Gastroesophageal sphincter (tissue), 3 donors: Measurements from ENCODE around the gene GRK5.

Experiments
- POLR2A ChIP-seq, 2 donors: fragments of 450-650 bp; IDR thresholded peaks; one replicate each; pipeline ENCODE4 v1.6.1; 2017; ENCODE audit warnings: antibody characterized with exemption in 2 of 2, mild to moderate bottlenecking in 2 of 2, moderate library complexity in 1 of 2
- TF ChIP-seq, protein P1 (sequence below), 4 experiments: fragments of 200-600 bp in 2 of 4; fragments of 450-650 bp in 2 of 4; sonication (generic) in 1 of 4; IDR thresholded peaks; one replicate each; pipeline ENCODE4 v1.5.1; 2017 to 2019; ENCODE audit warnings: antibody characterized with exemption in 4 of 4, mild to moderate bottlenecking in 2 of 4, moderate library complexity in 2 of 4

DNA sequence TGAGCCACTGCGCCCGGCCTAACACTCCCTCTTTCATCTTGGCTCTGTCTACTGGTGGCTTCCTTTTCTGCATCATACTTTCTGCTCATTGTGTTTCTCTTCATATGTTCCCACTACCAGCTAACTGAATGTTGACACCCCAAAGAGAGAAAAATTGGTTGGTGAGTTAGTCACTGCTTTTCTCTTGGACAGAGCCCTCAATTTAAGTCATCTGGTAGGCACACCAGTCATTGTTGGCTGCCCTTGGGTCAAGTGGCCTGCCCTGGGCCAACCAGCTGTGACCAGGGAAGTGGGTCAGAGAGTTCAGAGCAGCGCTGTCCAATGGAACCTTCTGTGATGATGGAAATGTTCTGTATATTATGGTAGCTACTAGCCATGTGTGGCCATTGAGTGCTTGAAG is 52.0 kb downstream of the GRK5 start:
- TF ChIP-seq, protein P1, sequence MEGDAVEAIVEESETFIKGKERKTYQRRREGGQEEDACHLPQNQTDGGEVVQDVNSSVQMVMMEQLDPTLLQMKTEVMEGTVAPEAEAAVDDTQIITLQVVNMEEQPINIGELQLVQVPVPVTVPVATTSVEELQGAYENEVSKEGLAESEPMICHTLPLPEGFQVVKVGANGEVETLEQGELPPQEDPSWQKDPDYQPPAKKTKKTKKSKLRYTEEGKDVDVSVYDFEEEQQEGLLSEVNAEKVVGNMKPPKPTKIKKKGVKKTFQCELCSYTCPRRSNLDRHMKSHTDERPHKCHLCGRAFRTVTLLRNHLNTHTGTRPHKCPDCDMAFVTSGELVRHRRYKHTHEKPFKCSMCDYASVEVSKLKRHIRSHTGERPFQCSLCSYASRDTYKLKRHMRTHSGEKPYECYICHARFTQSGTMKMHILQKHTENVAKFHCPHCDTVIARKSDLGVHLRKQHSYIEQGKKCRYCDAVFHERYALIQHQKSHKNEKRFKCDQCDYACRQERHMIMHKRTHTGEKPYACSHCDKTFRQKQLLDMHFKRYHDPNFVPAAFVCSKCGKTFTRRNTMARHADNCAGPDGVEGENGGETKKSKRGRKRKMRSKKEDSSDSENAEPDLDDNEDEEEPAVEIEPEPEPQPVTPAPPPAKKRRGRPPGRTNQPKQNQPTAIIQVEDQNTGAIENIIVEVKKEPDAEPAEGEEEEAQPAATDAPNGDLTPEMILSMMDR (IDR thresholded peaks at IDR 0.05): no peak
- no peak for TF ChIP-seq POLR2A (IDR thresholded peaks at IDR 0.05)
